Uterus (tissue), 4 donors: ENCODE data around the gene BORCS6. TPM values are rescaled to one million over a fixed set of nuclear protein-coding genes. Genes with fewer than 3 reads are reported as not detected.
"Not testable (repeated sequence)": the region's sequence is repeated elsewhere in the genome, so short reads cannot be mapped to it uniquely, and the experiment has no call there.

ENCODE experiments used
- DNase-seq, 2 donors: peaks; one replicate each; pipeline ENCODE4 v3.0.0-alpha.2; 2019 to 2020
- H3K27ac ChIP-seq, 2 donors: fragments of 200-600 bp; sonication (generic); 1 replicate in 1 of 2; 2 replicates in 1 of 2; pipeline ENCODE4 v1.5.1; 2016 to 2018
- H3K27me3 ChIP-seq, 2 donors: fragments of 200-600 bp; sonication (generic); one replicate each; pipeline ENCODE4 v1.5.1; 2018 to 2019; ENCODE audit warnings: control low read depth in 1 of 2
- H3K36me3 ChIP-seq, 2 donors: fragments of 200-600 bp; sonication (generic); one replicate each; pipeline ENCODE4 v1.5.1; 2019; ENCODE audit warnings: control low read depth in 1 of 2
- H3K4me1 ChIP-seq, 2 donors: fragments of 200-600 bp; sonication (generic); one replicate each; pipeline ENCODE4 v1.5.1; 2018 to 2019; ENCODE audit warnings: control low read depth in 1 of 2
- H3K4me3 ChIP-seq, 2 donors: fragments of 200-600 bp; sonication (generic); 1 replicate in 1 of 2; 2 replicates in 1 of 2; pipeline ENCODE4 v1.5.1; 2018 to 2019; ENCODE audit warnings: mild to moderate bottlenecking in 1 of 2
- H3K9me3 ChIP-seq, 2 donors: fragments of 200-600 bp; sonication (generic); one replicate each; pipeline ENCODE4 v1.5.1; 2019; ENCODE audit warnings: control low read depth in 1 of 2
- POLR2A ChIP-seq, 2 donors: fragments of 450-650 bp; IDR thresholded peaks; one replicate each; pipeline ENCODE4 v1.6.1; 2016; ENCODE audit warnings: antibody characterized with exemption in 2 of 2, mild to moderate bottlenecking in 1 of 2, moderate library complexity in 1 of 2
- intact Hi-C: fragments of 100-400 bp; cut with DNase I; formaldehyde crosslinking; loops from one replicate; pipeline ENCODE4 v1.15.1; 2023; ENCODE audit warnings: low total_unique reads
- total RNA-seq, 4 donors: library from RNA; depleted of rRNA in 3 of 4; stranded (reverse); fragments of >200 nt in 3 of 4; gene quantifications; one replicate each; pipeline versions ENCODE4 v1.1.0 to v1.2.4, GENCODE V29; 2014 to 2023
- TF ChIP-seq, protein P1 (sequence below), 4 experiments: fragments of 200-600 bp in 2 of 4; fragments of 450-650 bp in 2 of 4; sonication (generic) in 2 of 4; IDR thresholded peaks; one replicate each; pipeline ENCODE4 v1.5.1; 2016 to 2019; ENCODE audit warnings: antibody characterized with exemption in 4 of 4, mild to moderate bottlenecking in 2 of 4, moderate library complexity in 1 of 4
- donor health status: DM: yes; HTN: yes; CAD: no.

BORCS6 gene
- total RNA-seq, 4 donors from 2014 or later = under 0.01 to 9.0 (median 6.1) TPM

DNA sequence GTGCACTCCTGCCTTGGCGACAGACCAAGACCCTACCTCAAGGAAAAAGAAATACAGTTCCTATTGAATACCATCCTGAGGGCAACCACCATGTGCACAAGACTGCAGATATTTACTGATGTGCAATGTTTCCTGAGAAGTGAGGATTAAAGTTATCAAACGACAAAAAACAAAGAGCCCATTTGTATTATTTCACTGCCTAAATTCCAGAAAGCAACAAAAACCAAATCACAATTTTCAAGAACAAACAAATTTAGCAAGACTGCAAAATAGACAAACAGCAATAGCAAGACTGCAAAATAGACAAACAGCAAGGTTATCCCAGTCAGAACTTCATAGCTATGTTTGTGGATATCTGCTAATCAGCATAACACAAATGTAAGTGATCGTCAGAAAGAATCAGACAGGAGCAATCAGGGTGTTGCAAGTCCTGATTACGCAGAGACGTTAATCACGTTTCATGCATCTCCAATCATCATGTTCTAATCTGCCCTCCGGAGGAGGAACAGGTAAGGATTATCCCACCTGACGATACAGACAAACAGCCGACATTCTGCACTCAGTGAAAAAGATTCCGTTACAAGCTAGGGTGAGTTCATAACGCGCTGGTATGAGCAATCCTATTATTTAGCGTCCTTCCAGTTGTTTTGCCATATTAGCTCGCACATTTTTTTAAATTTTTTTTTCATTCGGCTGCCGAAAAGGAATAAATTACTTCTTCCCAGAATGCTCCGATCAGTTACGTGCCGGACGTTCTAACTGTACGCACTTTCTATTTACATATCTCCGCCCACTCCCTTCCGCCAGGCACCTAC, 16.7 kb downstream of the BORCS6 start:
- DNase-seq = peak; percentile 71 to 89
- peak overlapping the region; percentile 20 to 34 for H3K4me3 ChIP-seq
- no peaks in the 10 kb centered on the region for H3K27me3 ChIP-seq
- peak overlapping the region; percentile 88 to 96 for H3K27ac ChIP-seq
- no peaks in the 10 kb centered on the region for H3K36me3 ChIP-seq
- H3K4me1 ChIP-seq = peaks cover 0 to 11% of the 10 kb centered on the region in 2 donors
- intact Hi-C loops = no loop called here
- H3K9me3 ChIP-seq = no peaks in the 10 kb centered on the region
- TF ChIP-seq, protein P1, sequence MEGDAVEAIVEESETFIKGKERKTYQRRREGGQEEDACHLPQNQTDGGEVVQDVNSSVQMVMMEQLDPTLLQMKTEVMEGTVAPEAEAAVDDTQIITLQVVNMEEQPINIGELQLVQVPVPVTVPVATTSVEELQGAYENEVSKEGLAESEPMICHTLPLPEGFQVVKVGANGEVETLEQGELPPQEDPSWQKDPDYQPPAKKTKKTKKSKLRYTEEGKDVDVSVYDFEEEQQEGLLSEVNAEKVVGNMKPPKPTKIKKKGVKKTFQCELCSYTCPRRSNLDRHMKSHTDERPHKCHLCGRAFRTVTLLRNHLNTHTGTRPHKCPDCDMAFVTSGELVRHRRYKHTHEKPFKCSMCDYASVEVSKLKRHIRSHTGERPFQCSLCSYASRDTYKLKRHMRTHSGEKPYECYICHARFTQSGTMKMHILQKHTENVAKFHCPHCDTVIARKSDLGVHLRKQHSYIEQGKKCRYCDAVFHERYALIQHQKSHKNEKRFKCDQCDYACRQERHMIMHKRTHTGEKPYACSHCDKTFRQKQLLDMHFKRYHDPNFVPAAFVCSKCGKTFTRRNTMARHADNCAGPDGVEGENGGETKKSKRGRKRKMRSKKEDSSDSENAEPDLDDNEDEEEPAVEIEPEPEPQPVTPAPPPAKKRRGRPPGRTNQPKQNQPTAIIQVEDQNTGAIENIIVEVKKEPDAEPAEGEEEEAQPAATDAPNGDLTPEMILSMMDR (IDR thresholded peaks at IDR 0.05) = peak in 2 of 4 experiments; percentile 7 to 10
- TF ChIP-seq POLR2A (IDR thresholded peaks at IDR 0.05) = peak; percentile 97 to 99

DNA sequence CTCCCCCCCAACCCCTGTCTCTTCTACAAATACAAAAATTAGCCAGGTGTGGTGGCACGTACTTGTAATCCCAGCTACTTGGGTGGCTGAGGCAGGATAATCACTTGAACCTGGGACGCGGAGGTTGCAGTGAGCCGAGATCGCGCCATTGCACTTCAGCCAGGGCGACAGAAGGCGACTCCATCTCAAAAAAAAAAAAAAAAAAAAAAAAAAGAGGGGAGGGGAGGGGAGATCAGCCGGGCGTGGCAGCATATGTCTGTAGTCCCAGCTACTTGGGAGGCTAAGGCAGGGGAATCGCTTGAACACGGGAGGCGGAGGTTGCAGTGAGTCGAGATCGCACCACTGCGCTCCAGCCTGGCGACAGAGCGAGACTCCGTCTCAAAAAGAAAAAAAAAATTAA, 19.8 kb downstream of the BORCS6 start:
- not testable (repeated sequence) for H3K27me3 ChIP-seq

DNA sequence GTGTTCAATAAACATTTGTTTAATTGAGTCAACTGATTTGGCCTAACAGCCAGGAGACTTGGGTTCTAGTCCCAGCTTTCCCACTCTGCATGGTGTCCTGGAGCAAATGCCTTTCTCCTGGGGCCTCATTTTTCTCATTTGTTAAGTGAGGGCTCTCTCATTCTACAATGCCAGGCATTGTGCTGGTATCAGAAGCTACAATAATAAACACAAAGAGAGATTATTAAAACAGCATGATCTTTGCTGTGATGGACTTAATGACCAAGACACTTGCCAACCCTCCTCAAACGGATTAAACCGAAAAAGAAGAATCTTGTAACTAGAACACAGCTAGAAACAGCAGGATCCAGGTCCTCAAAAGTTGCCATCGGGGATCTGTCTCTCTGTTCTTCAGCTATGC, 22.5 kb downstream of the BORCS6 start:
- intact Hi-C loops = no loop called here
- H3K9me3 ChIP-seq = no peaks in the 10 kb centered on the region
- TF ChIP-seq, protein P1 (IDR thresholded peaks at IDR 0.05) = no peak
- no peak for TF ChIP-seq POLR2A (IDR thresholded peaks at IDR 0.05)
- H3K27ac ChIP-seq = no peak overlapping the region
- H3K27me3 ChIP-seq = no peaks in the 10 kb centered on the region
- no peaks in the 10 kb centered on the region for H3K36me3 ChIP-seq
- H3K4me1 ChIP-seq = peaks cover 14 to 15% of the 10 kb centered on the region in 2 donors
- no peak overlapping the region for H3K4me3 ChIP-seq
- no peak for DNase-seq

More for the DNA sequence above, 19.8 kb downstream of the BORCS6 start:
- H3K36me3 ChIP-seq, intact Hi-C loops, H3K4me1 ChIP-seq, DNase-seq, H3K9me3 ChIP-seq, H3K27ac ChIP-seq, H3K4me3 ChIP-seq: not testable (repeated sequence)

DNA sequence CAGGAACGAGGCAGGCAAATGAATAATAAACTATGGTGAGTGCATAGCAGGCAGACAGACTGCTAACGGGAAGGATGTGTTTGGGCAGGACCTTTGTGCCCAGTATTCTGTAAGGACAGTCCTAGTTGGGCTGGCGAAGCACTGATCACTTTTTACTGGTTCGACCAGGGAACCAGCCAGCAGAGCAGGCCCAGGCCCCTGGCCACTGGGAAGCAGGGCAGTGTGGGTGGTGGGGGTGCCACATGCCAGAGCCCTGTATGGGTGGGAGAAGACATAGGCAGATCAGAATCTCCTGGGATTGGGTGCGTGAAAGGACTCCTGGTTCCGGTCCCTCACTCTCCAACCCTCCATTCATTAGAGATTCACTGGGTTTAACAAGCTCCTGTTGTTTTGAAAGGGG, 23.2 kb downstream of the BORCS6 start:
- H3K4me3 ChIP-seq = no peak overlapping the region
- H3K9me3 ChIP-seq = no peaks in the 10 kb centered on the region
- peaks cover 14 to 16% of the 10 kb centered on the region in 2 donors for H3K4me1 ChIP-seq
- no peaks in the 10 kb centered on the region for H3K27me3 ChIP-seq
- no peaks in the 10 kb centered on the region for H3K36me3 ChIP-seq
- DNase-seq = no peak
- H3K27ac ChIP-seq = peak overlapping the region in 1 of 2 donors; percentile 97
- intact Hi-C loops = no loop called here
- no peak for TF ChIP-seq POLR2A (IDR thresholded peaks at IDR 0.05)
- TF ChIP-seq, protein P1 (IDR thresholded peaks at IDR 0.05) = no peak

DNA sequence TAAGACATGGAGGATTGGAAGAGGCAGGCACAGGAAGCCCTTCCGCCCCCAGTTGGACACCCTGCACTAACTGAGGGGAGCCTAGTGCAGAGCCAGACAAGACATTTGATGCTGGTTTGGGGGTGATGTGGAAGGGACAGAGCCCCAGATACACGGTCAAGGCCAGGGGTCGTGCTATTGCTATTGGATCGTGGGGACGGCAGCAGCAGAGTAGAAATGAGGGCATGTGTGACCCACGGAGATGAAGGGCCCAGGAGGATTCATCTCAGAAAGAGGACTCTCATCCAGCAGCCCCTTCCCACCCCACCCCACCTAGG, 25.2 kb downstream of the BORCS6 start:
- TF ChIP-seq, protein P1 (IDR thresholded peaks at IDR 0.05) = no peak
- TF ChIP-seq POLR2A (IDR thresholded peaks at IDR 0.05) = no peak
- Histone ChIP-seq H3K27me3 (no peaks in the 10 kb centered on the region), H3K27ac (peak overlapping the region; percentile 97 to 100), H3K4me1 (peaks cover 14 to 26% of the 10 kb centered on the region in 2 donors), H3K36me3 (no peaks in the 10 kb centered on the region), H3K4me3 (no peak overlapping the region), H3K9me3 (no peaks in the 10 kb centered on the region)
- intact Hi-C loops = no loop called here
- no peak for DNase-seq
